ENCODE data around the gene PRSS36.

- TF ChIP-seq, protein P1, sequence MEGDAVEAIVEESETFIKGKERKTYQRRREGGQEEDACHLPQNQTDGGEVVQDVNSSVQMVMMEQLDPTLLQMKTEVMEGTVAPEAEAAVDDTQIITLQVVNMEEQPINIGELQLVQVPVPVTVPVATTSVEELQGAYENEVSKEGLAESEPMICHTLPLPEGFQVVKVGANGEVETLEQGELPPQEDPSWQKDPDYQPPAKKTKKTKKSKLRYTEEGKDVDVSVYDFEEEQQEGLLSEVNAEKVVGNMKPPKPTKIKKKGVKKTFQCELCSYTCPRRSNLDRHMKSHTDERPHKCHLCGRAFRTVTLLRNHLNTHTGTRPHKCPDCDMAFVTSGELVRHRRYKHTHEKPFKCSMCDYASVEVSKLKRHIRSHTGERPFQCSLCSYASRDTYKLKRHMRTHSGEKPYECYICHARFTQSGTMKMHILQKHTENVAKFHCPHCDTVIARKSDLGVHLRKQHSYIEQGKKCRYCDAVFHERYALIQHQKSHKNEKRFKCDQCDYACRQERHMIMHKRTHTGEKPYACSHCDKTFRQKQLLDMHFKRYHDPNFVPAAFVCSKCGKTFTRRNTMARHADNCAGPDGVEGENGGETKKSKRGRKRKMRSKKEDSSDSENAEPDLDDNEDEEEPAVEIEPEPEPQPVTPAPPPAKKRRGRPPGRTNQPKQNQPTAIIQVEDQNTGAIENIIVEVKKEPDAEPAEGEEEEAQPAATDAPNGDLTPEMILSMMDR (conservative IDR thresholded peaks at IDR 0.05) = no peak
- TF ChIP-seq EZH2 (IDR thresholded peaks at IDR 0.05; ENCODE audit: low read depth) = no peak
Observed at GRCh38 chr16:31108794-31109558, 40.9 kb downstream of the PRSS36 start.

Measured in PC-9 (cell line).